ENCODE data around the gene SLC39A13. TPM values are rescaled to one million over a fixed set of nuclear protein-coding genes. Genes with fewer than 3 reads are reported as not detected.

The SLC39A13 gene
- total RNA-seq, 1 donor from 2014 or later = 117 TPM

GRCh38 chr11:47378836-47379170 is 29.6 kb upstream of the SLC39A13 start:
- no peak for TF ChIP-seq CTCF (IDR thresholded peaks at IDR 0.05; ENCODE audit: insufficient read depth, low read length, poor library complexity, severe bottlenecking)
- Histone ChIP-seq H3K4me3 (ENCODE audit: low read depth, low read length) (no peak overlapping the region), H3K36me3 (ENCODE audit: control insufficient read depth, insufficient read depth, low read length) (no peaks in the 10 kb centered on the region), H3K27me3 (ENCODE audit: control insufficient read depth, insufficient read depth, low read length) (peaks cover 4% of the 10 kb centered on the region)
- no peak for DNase-seq (ENCODE audit: low read depth)

- DNase-seq (ENCODE audit: low read depth) = no peak
- no peak overlapping the region for H3K4me3 ChIP-seq (ENCODE audit: low read depth, low read length)
- H3K27me3 ChIP-seq (ENCODE audit: control insufficient read depth, insufficient read depth, low read length) = peaks cover 4% of the 10 kb centered on the region
- H3K36me3 ChIP-seq (ENCODE audit: control insufficient read depth, insufficient read depth, low read length) = no peaks in the 10 kb centered on the region
- no peak for TF ChIP-seq CTCF (IDR thresholded peaks at IDR 0.05; ENCODE audit: insufficient read depth, low read length, poor library complexity, severe bottlenecking)
These were observed 29.1 kb upstream of the SLC39A13 start for GRCh38 chr11:47379317-47379716.

- H3K4me3 ChIP-seq (ENCODE audit: low read depth, low read length) = no peak overlapping the region
- H3K36me3 ChIP-seq (ENCODE audit: control insufficient read depth, insufficient read depth, low read length) = no peaks in the 10 kb centered on the region
- no peak for DNase-seq (ENCODE audit: low read depth)
- H3K27me3 ChIP-seq (ENCODE audit: control insufficient read depth, insufficient read depth, low read length) = peaks cover 4% of the 10 kb centered on the region
- no peak for TF ChIP-seq CTCF (IDR thresholded peaks at IDR 0.05; ENCODE audit: insufficient read depth, low read length, poor library complexity, severe bottlenecking)
These were observed 28.3 kb upstream of the SLC39A13 start for GRCh38 chr11:47380078-47380477.

- no peak for DNase-seq (ENCODE audit: low read depth)
- Histone ChIP-seq H3K36me3 (ENCODE audit: control insufficient read depth, insufficient read depth, low read length) (no peaks in the 10 kb centered on the region), H3K4me3 (ENCODE audit: low read depth, low read length) (no peak overlapping the region), H3K27me3 (ENCODE audit: control insufficient read depth, insufficient read depth, low read length) (peaks cover 4% of the 10 kb centered on the region)
- TF ChIP-seq CTCF (IDR thresholded peaks at IDR 0.05; ENCODE audit: insufficient read depth, low read length, poor library complexity, severe bottlenecking) = no peak
These were observed 25.3 kb upstream of the SLC39A13 start for GRCh38 chr11:47383071-47383470.

- Histone ChIP-seq H3K4me3 (ENCODE audit: low read depth, low read length) (no peak overlapping the region), H3K27me3 (ENCODE audit: control insufficient read depth, insufficient read depth, low read length) (peaks cover 4% of the 10 kb centered on the region), H3K36me3 (ENCODE audit: control insufficient read depth, insufficient read depth, low read length) (no peaks in the 10 kb centered on the region)
- no peak for TF ChIP-seq CTCF (IDR thresholded peaks at IDR 0.05; ENCODE audit: insufficient read depth, low read length, poor library complexity, severe bottlenecking)
- DNase-seq (ENCODE audit: low read depth) = no peak
These were observed 23.9 kb upstream of the SLC39A13 start for GRCh38 chr11:47384498-47384897.

GRCh38 chr11:47387944-47388696 is 20.3 kb upstream of the SLC39A13 start:
- no peaks in the 10 kb centered on the region for H3K36me3 ChIP-seq (ENCODE audit: control insufficient read depth, insufficient read depth, low read length)
- TF ChIP-seq CTCF (IDR thresholded peaks at IDR 0.05; ENCODE audit: insufficient read depth, low read length, poor library complexity, severe bottlenecking) = no peak
- peaks cover 4% of the 10 kb centered on the region for H3K27me3 ChIP-seq (ENCODE audit: control insufficient read depth, insufficient read depth, low read length)
- no peak overlapping the region for H3K4me3 ChIP-seq (ENCODE audit: low read depth, low read length)
- no peak for DNase-seq (ENCODE audit: low read depth)
